LNCAP (cell line): ENCODE measurements around the gene ATG9B.

Experiments used
- CTCF ChIP-seq: fragments of 450-650 bp; IDR thresholded peaks from 2 replicates; pipeline ENCODE4 v1.5.1; 2017; ENCODE audit warnings: mild to moderate bottlenecking

The ATG9B gene

DNA sequence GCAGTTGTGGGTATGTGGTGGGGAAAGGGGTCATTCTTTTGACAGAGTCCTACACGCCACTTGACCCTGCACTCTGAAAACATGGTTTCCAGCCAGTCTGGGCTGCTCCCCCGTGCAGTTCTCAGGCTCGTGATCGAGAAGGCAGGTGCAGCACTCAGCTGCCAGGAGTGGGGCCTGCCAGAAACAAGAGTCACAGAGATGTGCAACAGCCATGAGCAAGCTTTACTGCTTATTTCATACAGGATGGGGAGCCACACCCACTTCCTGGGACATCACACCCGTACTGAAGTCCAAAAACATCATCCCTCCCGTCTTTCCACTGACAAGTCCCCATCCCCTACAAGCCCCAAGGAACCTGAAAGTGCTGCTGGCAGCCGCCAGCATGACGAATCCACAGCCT, 9.3 kb downstream of the ATG9B start:
- no peak for TF ChIP-seq CTCF

DNA sequence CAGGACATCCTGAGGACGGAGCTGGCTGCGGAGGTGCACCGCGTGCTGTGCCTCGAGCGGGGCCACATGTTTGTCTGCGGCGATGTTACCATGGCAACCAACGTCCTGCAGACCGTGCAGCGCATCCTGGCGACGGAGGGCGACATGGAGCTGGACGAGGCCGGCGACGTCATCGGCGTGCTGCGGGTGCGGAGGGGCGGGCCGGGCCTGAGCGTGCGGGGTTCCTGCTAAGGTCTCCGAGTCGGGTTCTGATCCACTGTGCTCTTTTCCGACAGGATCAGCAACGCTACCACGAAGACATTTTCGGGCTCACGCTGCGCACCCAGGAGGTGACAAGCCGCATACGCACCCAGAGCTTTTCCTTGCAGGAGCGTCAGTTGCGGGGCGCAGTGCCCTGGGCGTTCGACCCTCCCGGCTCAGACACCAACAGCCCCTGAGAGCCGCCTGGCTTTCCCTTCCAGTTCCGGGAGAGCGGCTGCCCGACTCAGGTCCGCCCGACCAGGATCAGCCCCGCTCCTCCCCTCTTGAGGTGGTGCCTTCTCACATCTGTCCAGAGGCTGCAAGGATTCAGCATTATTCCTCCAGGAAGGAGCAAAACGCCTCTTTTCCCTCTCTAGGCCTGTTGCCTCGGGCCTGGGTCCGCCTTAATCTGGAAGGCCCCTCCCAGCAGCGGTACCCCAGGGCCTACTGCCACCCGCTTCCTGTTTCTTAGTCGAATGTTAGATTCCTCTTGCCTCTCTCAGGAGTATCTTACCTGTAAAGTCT, 10.4 kb downstream of the ATG9B start:
- TF ChIP-seq CTCF = no peak

DNA sequence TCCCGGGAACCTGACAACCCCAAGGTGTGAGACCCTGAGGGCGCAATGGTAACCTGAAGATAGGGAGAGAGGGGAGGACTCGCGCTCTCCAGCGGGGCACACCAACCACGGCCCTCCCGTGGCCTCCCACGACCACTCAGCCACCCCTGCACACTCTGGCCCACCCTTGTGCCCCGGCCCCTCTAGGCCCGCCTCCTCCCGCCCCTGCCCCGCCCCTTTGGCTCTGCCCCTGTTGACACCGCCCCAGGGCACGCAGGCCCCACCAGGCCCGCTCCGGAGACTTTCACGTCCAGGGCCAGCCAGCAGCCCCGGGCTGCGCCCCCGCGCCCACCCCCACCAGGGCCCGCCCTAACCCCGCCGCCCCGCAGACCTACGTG, 10.9 kb downstream of the ATG9B start:
- no peak for TF ChIP-seq CTCF

- peak; percentile 37 for TF ChIP-seq CTCF
Observed at GRCh38 chr7:151012911-151013347, 11.4 kb downstream of the ATG9B start.

DNA sequence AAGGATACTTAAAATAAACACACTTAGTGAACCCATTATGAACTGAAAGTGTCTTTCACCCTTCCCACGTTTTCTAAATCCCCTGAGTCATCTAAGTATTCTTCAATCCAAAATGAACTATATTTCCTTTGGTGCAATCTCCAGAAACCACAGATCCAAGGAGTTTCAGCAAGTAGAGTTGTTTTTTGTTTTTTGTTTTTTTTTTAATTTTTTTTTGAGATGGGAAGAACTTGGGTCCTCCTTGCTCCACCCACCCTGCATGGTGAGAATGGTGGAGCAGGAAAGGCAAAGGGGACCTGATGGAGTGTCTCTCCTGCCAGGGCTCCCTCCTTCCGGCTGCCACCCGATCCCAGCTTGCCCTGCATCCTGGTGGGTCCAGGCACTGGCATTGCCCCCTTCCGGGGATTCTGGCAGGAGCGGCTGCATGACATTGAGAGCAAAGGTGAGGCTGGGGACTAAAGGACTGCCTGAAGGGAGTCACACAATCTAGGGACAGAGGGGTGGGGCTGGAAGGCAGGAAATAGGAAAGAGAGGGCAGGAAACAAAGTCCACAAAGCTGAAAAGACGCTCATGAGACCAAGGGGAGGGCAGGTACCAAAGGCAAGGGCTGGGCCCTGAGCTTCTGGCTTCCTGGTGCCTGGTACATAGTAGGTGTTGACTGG, 12.1 kb downstream of the ATG9B start:
- TF ChIP-seq CTCF = no peak

GRCh38 chr7:151011097-151011409, 13.2 kb downstream of the ATG9B start:
- no peak for TF ChIP-seq CTCF

DNA sequence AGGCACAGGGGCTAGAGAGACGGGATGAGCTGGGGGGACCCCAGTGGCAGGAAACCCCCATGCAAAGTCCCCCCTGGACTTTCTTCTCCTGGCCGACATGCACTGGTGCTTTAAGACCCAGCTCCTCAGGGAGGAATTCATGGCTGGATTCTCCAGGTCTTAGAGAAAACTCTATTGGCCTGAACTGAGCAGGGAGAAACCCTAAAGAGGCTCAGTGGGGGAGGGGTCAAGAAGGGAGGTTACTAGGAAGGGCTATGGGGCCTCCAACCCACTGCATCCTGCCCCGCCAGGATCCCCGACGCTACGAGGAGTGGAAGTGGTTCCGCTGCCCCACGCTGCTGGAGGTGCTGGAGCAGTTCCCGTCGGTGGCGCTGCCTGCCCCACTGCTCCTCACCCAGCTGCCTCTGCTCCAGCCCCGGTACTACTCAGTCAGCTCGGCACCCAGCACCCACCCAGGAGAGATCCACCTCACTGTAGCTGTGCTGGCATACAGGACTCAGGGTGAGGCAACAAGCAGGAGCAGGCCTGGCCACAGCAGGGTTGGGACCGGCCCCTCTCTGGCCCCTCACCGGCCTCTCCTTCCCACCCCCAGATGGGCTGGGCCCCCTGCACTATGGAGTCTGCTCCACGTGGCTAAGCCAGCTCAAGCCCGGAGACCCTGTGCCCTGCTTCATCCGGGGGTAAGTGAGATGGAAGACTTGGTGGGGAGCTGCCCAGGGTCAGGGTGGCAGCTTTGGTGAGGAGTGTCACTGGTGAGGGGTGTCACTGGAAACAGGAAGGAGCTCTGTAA, 13.8 kb downstream of the ATG9B start:
- no peak for TF ChIP-seq CTCF
